HG03175 (cell line): ENCODE results near the gene CAMK2N2.

Source experiments
- ATAC-seq: cut with Tn5 transposase; IDR thresholded peaks from one replicate; pipeline ENCODE4 v1.9.1; 2021; ENCODE audit warnings: mild to moderate bottlenecking, moderate library complexity; ENCODE audit not compliant: unreplicated experiment

Gene CAMK2N2

DNA sequence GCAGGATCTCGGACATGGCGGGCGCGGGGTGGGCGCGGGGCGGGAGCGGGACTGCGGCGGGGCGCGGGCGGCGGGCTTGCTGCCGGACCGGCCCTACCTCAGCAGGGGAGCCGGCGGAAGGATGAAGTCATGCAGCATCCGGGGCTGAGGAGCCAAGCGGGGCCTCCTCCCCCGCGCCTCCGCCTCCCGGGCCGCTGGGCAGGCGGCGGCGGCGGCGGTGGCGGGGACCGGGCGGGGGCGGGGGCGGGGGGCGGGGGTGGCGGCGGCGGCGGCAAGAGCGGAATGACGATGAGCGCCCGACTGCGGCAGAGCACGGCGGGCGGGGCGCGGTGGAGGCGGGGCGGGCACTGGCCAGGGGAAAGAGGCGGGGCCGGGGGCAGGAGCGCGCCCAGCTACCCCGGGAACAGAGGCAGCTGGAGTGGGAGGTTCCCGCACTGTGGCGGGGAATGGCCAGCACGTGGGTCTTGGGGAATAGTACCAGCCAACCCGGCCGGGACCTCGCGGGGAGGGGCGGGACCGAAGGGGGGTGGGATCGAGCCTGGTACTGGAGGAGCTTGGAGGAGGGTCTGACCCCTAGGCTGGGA, at the start of gene CAMK2N2:
TSS of gene CAMK2N2 (minus strand) at position 284 of the 584 bp plus-strand sequence. CDS start at position 16, 268 bp downstream.
- peak; percentile 40 for ATAC-seq

DNA sequence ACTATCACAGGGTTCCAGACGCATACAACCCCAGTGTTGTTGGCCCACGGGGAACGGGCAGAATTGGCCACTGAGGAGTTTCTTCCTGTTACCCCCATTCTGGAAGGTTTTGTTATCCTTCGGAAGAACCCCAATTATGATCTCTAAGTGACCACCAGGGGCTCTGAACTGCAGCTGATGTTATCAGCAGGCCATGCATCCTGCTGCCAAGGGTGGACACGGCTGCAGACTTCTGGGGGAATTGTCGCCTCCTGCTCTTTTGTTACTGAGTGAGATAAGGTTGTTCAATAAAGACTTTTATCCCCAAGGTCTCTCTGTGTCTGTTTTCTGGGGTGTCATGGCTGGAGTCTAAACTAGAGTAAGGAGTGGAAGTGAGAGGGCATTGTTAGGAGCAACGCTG, 47.4 kb upstream of the CAMK2N2 start:
- ATAC-seq: no peak

DNA sequence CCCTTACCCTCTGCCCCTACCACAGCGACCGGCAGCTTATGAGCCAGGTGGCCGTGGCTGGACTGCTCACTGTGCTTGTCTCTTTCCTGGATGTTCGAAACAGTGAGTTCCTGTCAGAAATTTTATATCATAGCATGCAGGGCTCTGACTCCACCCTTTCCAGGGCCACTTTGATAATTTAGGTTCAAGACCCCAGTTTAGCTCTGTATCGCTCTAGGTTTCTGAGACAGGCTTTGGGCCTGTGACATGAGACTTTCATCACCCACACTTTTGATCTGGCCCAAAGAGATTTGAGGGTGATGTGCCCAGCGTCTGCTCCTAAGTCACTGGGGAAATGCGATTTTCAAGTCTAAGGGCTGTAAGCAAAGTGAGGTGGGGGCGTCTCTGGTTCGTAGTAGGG, 46.6 kb upstream of the CAMK2N2 start:
- no peak for ATAC-seq

DNA sequence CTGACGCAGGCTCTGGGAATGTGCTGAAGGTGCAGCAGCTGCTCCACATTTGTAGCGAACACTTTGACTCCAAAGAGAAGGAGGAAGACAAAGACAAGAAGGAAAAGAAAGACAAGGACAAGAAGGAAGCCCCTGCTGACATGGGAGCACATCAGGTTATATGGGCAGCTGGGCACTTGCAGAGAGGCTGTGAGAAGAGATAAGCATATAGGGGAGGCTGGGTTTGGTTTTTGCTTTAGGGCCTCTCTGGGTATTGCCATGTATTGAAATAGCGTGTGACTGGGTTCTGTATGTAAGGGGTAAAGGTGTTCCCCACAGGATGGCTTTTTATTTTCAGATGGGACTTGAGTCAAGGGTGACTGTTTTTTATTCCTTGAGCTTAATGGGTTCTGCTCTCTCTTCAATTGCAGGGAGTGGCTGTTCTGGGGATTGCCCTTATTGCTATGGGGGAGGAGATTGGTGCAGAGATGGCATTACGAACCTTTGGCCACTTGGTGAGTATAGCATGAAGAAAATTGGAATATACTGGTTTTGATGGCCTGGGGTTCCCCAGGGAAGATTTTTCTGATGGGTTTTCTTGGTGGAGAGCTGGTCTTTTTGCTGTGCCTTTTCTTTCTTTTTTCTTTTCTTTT, 45.1 kb upstream of the CAMK2N2 start:
- ATAC-seq: no peak

DNA sequence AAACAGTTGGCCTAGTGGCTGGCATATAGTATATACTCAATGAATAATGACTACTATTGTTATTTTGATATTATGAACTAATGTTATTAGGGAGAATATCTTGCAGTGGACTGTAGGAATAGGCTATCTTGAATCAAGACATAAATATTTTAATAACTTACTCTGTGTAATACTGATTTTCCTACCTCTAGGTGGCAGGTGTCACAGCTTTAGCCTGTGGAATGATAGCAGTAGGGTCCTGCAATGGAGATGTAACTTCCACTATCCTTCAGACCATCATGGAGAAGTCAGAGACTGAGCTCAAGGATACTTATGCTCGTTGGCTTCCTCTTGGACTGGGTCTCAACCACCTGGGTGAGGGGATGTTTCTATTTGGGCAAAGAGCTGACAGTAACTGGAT, 44.2 kb upstream of the CAMK2N2 start:
- no peak for ATAC-seq

DNA sequence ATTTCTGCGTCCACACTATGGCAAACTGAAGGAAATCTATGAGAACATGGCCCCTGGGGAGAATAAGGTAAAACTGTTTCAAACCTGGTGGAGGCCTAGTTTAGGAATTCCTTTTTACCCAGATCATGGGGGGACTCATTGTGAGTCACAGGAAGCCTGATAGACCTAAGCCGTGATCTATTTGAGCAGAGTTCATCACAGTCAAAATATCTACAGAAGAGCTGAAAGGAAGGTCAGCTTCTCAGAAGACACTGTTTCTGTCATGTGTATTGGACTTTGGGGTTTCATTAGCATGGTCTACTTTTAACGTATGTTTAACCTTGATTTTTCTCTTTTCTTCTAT, 39.0 kb upstream of the CAMK2N2 start:
- ATAC-seq: no peak

DNA sequence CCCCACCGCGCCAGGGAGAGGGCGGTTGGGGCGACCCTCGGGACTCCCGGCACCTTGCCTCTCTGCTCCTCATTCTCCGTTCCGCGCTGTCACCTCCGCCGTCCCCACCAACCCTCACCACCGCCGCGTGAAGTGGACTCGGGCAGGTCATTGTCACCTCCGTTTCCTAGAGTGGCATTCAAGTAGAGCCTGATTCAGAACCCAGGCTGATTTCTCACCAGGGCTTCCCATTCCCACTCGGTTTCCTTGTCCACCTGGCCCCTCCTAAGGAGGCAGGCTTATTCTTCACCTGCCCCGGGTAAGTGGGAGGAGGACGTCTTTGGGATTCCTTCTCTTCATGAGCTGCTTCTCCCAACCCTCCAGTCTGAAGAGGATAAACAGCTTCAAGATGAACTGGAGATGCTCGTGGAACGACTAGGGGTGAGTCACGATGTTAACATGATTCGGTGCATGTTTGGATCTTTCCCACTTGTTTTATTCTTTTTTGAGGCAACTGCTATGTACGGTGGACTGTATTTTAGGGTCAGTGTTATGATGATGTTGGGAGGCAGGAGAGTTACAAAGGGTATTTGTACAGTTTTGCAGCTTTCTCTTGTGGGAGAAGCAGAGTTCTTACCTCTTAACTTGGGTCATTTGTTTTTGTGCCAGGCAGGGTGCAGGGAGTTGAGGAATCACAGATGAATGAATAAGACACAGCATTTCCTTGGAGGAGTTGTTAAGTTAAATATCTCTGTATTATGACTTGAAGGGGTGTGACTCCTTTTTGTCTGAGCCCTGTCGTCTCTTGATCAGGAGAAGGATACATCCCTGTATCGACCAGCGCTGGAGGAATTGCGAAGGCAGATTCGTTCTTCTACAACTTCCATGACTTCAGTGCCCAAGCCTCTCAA, 38.4 kb upstream of the CAMK2N2 start:
- ATAC-seq: peak; percentile 10

DNA sequence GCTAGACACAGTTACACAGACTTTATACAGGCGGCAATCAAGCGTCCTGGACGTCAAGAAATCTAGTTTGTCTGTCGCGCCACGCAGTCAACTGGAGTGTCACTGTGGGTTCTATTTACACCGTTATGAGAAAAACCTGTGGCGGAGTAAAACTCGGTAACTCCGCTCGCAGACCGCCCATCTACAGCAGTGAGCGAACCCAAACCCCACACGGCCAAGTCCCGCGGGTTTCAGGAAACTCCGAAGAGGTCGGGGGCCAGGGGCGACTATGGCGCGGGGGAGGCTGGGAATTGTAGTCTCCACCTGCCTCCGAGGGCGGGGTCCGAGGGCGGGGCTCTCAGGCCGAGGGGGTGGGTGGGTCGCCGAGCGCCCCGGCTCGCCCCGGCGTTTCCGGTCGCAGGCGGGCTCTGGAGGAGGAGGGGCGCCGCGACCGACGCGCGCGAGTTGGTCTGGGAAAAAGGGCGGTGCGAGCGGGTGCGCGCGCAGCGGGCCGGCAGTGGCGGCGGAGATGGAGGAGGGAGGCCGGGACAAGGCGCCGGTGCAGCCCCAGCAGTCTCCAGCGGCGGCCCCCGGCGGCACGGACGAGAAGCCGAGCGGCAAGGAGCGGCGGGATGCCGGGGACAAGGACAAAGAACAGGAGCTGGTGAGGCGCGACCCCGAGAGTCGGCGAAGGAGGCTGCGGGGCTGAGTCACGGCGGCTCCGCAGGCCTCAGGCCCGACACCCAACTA, 37.6 kb upstream of the CAMK2N2 start, which contains the start of gene PSMD2:
TSS of gene PSMD2 (plus strand) at position 483 of the 729 bp plus-strand sequence. CDS start at position 509, 26 bp downstream.
- peak; percentile 94 for ATAC-seq

DNA sequence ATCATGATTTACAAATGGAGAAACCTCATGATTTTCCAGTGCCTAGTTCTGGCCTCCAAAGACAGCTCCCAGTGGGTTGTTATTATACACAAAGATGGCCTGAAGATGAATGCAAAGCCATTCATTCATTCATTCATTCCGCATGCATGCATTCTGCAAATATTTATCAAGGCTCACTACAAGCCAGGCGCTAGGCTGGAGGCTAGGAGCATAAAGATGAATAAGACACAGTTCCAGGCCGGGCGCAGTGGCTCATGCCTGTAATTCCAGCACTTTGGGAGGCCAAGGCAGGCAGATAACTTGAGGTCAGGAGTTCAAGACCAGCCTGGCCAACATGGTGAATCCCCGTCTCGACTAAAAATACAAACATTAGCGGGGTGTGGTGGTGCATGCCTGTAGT, 35.3 kb upstream of the CAMK2N2 start:
- ATAC-seq: no peak

DNA sequence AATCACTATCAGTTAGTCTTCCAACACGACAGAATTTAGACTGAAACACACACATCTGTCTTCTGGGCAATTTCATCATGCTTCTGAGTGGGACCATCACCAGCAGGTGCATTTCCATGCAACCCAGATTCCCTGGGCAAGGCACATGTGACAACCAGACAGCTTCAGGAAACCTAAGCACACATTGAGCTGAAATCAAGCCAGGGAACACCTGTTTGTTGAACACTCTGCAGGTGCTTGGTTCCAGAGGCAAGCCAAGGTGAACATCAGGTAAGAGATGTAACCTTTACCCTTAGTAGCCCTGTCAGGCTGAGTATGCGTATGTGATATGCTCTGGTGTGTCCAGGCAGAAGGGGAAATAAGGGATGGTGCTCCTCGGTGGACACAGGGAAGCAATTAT, 34.4 kb upstream of the CAMK2N2 start:
- no peak for ATAC-seq

DNA sequence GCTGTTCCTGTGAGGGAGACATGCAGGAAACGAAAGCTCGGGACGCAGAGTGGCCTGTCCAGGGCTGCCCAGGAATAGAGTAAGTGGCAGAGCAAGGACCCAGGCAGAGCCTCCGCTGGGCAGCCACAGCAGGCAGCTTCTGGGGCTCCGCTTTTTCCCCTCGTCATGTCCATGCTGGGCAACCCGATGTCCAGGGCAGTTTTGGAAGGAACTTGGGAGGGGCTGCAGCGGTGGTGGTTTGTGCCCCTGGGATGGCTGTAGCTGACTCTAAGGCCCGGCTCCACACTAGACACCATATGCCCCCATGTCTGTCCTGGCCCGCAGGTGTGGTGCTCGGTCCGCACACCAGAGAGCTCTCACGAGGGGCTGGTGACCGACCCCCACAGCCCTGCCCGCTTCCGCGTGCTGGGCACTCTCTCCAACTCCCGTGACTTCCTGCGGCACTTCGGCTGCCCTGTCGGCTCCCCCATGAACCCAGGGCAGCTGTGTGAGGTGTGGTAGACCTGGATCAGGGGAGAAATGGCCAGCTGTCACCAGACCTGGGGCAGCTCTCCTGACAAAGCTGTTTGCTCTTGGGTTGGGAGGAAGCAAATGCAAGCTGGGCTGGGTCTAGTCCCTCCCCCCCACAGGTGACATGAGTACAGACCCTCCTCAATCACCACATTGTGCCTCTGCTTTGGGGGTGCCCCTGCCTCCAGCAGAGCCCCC, 30.5 kb upstream of the CAMK2N2 start:
- no peak for ATAC-seq

DNA sequence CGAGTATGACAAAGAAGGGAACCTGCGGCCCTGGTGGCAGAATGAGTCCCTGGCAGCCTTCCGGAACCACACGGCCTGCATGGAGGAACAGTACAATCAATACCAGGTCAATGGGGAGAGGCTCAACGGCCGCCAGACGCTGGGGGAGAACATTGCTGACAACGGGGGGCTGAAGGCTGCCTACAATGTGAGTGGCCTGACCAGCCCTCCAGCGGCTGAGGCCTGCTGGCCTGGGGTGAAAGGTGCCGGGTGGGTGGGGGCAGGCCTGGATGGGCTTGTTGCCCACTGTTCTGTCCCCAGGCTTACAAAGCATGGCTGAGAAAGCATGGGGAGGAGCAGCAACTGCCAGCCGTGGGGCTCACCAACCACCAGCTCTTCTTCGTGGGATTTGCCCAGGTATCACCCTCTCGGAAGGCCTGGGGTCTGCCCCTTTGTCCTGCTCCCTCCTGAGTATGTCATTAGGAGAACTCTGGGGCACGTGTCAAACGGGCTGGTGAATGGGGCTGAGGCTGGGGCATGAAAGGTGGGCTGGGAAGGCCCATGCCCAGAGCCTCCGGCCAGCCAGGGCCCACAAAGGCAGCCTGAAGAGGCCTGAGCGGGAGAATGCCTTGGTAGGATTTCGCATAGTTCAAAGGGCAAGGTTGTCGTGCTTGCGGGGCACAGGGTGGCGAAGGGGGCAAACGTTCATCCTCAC, 29.8 kb upstream of the CAMK2N2 start:
- no peak for ATAC-seq

DNA sequence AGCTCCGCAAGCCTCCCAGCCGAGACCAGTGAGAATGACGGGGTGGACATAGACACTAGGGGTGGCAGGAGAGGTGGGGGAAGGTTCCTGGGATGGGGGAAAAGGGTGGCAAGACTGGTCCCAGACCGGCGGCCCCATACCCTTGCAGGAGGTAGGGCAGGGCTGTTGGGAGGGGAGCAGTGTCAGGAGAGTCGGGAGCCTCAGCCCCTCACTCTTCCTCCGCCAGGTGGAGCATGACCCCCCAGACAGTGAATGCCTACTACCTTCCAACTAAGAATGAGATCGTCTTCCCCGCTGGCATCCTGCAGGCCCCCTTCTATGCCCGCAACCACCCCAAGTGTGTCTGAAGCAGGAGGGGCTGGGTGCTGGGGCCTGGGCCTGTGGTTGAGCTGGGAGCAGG, 29.0 kb upstream of the CAMK2N2 start:
- ATAC-seq: no peak

DNA sequence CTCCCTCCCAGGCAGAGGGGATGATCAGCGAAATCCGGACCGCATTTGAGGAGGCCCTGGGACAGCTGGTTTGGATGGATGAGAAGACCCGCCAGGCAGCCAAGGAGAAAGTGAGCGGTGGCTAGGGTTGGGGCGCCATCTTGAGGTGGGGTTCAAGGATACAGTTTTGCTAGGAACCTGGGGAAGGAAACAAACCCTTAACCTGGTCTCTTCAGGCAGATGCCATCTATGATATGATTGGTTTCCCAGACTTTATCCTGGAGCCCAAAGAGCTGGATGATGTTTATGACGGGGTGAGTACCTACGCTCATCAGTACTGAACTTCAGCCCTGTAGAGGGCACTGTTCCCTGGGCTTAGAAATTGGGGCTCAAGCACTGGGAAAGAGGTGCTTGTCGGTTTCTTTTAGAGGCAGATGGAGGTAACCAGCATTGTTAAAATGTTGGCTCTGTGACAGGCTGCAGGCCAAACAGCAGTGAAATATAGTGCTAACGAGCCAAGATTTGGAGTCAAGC, 28.1 kb upstream of the CAMK2N2 start:
- ATAC-seq: no peak

DNA sequence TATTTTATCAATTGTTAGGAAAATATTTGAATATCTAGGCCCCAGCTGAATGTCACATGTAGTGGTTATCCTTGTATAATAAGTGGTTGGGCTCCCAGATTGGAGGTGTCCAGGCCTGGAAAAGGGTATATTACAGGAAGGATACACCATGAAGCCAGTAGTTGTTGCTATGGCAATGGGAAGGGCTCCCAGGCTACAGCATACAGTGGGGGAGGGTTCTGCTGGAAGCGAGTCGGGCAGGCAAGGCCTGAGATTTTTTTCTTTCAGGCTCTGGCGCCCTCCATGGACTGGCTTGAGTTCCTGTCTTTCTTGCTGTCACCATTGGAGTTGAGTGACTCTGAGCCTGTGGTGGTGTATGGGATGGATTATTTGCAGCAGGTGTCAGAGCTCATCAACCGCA, 23.3 kb upstream of the CAMK2N2 start:
- ATAC-seq: no peak

DNA sequence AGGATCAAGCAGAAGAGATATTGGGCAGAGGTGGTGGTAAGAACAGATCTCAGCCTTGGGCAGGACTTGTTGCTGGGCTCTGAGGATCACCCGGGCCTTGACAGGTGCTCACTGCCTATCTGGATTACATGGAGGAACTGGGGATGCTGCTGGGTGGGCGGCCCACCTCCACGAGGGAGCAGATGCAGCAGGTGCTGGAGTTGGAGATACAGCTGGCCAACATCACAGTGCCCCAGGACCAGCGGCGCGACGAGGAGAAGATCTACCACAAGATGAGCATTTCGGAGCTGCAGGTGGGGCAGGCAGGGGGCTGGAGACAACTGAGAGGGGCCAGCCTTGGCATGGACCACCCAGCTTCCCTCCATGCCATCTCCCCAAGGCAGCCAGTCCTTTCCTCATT, 22.3 kb upstream of the CAMK2N2 start:
- ATAC-seq: no peak

DNA sequence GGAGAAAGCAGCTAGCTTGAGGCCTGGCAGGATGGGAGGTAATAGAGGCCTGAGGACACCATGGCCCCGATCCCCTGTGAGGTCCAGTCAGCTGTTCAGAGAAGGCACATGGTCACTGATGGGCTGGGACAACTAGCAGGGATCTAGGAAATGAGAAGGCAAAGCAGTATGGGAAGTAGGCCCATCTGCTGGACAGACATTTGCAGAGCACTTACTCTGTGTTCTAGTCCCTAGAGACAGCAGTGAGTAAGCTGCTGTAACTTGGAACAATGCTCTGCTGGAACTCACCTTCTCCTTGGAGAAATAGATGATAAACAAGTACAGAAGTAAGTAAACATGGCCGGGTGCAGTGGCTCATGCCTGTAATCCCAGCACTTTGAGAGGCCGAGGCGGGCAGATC, 21.6 kb upstream of the CAMK2N2 start:
- no peak for ATAC-seq

DNA sequence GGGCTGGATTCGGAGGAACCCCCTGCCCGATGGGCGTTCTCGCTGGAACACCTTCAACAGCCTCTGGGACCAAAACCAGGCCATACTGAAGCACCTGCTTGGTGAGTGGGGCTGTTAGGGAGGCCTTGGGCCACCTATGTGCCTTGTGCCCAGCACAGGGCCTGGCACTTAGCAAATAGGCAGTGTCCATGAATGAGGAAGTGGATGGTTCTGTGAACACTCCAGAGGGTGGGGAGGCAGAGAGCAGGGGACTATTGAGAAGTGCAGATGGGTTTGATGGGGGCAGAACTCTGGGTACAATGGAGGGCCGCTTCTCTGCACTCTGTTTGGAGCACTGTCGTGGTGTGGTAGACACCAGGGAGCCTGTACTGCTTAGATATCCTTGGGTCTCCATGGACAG, 16.0 kb upstream of the CAMK2N2 start:
- no peak for ATAC-seq

DNA sequence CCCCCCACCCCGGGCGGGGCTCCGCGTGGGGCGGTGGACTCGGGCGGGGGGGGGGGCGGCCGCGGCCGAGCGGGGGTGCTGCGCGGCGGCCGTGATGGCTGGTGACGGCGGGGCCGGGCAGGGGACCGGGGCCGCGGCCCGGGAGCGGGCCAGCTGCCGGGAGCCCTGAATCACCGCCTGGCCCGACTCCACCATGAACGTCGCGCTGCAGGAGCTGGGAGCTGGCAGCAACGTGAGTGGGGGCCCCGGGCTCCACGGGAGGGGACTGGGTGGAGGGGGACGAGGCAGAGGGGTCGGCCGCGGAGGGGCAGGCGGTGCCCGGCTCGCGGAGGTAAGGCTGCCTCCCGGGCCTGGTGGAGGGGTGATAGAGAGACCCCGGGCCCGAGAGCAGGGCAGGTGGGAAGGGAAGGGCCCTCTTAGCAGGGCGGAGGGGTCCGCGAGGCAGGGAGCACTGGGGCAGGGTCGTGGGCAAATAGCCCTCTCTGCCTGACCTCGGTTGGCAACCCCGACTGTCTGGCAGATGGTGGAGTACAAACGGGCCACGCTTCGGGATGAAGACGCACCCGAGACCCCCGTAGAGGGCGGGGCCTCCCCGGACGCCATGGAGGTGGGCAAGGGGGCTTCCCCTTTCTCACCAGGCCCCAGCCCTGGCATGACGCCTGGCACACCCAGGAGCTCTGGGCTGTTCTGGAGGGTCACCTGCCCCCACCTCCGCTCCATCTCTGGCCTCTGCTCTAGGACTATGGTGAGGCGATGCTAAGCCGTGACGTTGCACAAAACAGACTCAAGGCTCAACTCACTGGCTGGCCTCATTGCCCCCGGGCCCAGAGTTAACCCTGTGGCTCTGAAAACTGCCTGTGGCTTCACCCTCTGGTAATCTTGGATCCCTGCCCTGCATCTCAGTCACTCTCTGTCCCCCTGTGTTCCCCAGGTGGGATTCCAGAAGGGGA, 14.9 kb upstream of the CAMK2N2 start, which contains the start of gene ECE2:
TSS of gene ECE2 (plus strand) at position 62 of the 950 bp plus-strand sequence. CDS start at position 194, 132 bp downstream.
- ATAC-seq: no peak
